HK-2 (cell line): ENCODE data around the gene SLC17A9.
A peak's percentile ranks its signal among the peaks of the same experiment; 100 is the strongest.

ENCODE experiments used
- DNase-seq: peaks from one replicate; pipeline ENCODE4 v3.0.0-alpha.2; 2018; ENCODE audit not compliant: unreplicated experiment

SLC17A9 gene

DNA sequence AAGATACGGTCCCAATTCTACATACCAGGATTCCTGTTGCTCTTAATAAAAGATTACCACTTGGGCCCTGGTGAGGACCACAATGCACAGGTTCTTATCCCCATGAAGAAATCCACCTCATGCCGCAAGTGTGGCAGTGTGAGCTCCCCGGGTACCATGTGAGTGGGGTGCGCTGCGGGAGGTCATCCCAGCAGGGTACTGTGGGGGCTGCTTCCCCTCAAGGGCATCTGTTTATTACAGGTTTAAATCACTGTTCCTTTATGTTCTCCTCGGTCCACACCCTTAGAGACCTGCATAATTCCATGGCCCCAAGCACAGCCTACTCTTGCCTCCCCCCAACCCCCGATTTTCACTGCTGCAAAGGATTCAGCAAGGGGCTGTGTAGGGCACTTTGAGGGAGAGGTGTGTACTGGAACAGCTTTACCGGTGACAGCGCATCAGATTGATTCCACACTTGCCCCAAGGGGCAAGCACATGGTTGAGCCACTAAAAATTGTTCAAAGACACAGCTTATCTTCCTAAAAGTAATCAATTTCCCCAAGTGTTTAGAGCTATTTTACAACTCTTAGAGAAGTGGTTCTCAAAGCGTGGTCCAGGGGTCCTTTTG lies 32.4 kb upstream of the SLC17A9 start:
- no peak for DNase-seq

- no peak for DNase-seq
These were observed 31.3 kb upstream of the SLC17A9 start for GRCh38 chr20:62921119-62921687.

GRCh38 chr20:62922451-62922921 lies 30.0 kb upstream of the SLC17A9 start:
- no peak for DNase-seq

DNA sequence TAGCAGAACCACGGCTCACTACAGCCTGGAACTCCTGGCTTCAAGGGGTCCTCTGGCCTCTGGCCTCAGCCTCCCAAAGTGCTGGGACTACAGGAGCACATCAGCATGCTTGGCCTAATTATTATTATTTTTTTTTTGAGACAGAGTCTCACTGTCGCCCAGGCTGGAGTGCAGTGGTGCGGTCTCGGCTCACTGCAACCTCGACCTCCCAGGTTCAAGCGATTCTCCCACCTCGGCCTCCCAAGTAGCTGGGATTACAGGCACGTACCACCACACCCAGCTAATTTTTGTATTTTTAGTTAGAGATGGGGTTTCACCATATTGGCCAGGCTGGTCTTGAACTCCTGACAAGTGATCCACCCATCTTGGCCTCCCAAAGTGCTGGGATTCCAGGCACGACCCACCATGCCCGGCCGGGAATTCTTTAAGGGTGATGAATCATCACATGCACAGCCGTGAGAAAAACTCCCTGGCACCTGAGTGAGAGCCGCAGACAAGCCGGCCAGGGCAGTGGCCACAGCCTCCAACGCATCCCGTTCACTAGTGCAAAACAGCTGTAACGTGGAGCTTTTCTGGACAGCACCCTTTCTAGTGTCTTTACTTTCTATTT lies 29.3 kb upstream of the SLC17A9 start:
- peak; percentile 88 for DNase-seq

DNA sequence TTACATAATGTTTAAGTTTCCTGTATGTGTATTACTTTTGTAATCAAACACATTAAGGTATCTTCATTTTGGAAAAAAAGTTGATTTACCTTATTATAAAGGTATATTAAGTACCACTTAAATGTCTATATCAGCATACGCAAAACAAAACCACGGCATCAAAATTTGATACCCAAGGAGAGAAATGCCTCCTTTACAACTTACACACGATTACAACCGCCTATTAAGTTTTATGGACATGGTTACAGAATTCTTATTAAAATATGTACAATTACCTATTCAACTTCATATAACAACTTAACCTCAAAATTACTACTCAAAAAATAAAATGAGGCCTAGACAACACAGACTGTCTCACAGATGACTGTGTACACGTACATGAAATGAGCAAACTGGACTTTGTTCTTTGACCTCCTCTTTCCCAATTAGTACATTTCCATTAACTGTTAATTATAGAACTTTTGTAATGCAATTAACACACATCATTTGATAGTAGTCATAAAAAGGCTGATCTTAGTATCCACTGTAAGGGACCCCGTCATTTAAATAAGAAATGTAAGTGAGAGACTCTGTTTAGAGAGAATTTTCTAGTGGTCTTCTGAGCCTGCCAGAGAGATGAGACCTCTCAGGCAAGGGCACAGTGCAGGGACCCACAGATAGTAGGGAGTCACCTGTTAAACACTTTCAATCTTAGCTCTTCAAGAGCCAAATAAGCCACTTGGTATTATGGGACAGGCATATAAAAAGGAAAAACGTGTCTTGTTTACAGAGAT lies 28.7 kb upstream of the SLC17A9 start:
- no peak for DNase-seq

GRCh38 chr20:62924442-62925075 lies 27.9 kb upstream of the SLC17A9 start:
- no peak for DNase-seq

DNA sequence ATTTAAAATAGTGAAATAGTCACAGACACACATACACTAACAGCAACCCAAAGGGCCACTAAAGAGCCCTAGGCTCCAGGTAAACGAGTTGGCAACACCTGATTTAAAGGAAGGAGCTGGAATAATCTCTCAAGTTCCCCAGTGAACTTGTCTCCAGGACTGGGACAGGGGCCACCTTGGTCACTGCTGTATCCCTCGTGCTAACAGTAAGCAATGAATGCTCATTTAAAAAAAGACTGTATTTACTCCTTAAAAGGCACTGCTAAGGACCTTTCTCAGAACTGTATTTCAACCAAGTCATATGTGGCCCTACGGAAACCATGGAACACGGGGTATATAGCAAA lies 27.5 kb upstream of the SLC17A9 start:
- peak; percentile 28 for DNase-seq

- peak; percentile 67 for DNase-seq
These were observed 26.9 kb upstream of the SLC17A9 start for GRCh38 chr20:62925420-62926228.

GRCh38 chr20:62926229-62927127 lies 26.0 kb upstream of the SLC17A9 start, which contains the start of gene DIDO1:
TSS of gene DIDO1 (minus strand) at chr20:62926505.
- peak; percentile 93 for DNase-seq

- no peak for DNase-seq
These were observed 25.3 kb upstream of the SLC17A9 start for GRCh38 chr20:62927128-62927705.

GRCh38 chr20:62928246-62928939 lies 24.1 kb upstream of the SLC17A9 start:
- DNase-seq, result no peak

GRCh38 chr20:62929051-62929538 lies 23.4 kb upstream of the SLC17A9 start:
- DNase-seq, result no peak

DNA sequence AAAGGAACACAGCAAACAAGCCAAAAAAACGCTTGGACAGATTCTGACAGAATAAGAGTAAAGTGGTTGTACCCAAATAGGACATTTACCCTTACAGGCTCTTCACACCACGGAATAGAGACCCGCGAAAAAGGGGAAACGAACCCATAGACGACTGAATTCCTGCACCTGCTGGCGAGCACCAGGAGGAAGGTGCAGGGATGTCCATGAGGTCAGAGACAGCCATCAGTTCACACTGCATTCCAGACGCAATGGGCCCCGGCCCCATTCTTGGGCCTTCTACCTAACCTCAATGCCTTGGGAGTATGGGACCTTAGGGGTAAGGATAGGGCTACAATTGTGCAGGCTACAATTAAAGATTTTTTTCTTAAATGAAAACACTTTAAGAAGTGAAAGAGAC lies 21.0 kb upstream of the SLC17A9 start:
- DNase-seq, result no peak

DNA sequence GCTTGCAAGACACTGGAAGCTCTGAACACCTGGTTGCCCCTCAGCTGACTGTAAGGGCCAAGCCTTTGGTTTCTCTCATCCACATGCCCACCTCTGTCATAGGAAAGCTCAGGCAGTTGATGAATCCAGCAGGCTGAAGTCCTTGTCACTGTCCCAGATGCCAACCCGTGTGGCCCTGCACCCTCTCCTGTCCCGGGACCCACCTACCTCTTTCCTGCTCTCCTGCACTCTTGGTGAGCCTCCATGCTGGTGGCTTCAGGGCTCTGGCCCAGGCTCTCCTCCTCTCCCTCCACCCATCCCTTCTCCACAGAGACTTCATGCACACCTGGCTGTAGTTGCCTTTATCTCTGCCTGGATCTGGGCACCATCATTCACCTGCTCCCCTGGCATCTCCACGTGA lies 18.5 kb upstream of the SLC17A9 start:
- DNase-seq, result no peak

DNA sequence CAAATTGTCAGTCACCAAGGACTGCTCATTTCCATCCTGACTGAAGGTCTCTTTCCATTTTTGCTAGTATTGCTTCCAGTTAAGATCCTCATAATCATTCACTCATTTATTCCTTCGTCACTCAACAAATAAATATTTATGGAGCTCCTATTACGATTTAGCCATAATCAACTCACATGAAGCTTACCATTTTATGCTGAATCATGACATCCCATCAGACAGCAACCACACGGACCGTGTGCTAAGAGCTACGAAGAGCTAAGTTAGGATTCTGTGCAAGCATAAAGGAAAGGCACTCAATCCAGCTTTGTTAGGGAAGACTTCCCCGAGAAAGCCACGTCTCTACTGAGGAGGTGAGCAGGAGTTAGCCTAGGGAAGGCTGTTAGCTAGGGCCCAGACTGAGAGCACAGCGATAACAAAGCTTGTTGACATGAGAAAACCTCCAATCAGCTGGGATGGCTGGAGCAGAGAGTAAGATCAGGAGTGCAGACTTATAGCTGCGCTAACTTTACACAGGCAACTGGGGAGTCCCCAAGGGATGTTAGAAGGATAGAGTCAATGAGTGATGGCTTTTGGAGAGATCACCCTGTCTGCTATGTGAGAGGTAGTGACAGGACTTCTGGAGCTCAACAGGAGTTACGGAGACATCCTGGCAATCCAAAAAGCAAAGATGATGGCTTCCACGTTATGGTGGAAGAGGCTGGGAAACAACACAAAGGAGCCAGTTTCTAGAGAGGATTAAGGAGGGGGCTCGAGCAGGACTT lies 17.1 kb upstream of the SLC17A9 start:
- no peak for DNase-seq

GRCh38 chr20:62935968-62936585 lies 16.4 kb upstream of the SLC17A9 start:
- no peak for DNase-seq

- DNase-seq, result peak; percentile 99
These were observed 15.0 kb upstream of the SLC17A9 start for GRCh38 chr20:62937268-62938104.
